Suprapubic skin (tissue), 4 donors: ENCODE data around the gene PARN. TPM values are rescaled to one million over a fixed set of nuclear protein-coding genes. Genes with fewer than 3 reads are reported as not detected.
A peak's percentile ranks its signal among the peaks of the same experiment; 100 is the strongest.

Source experiments
- DNase-seq, 2 donors: peaks; one replicate each; pipeline ENCODE4 v3.0.0-alpha.2; 2019; ENCODE audit warnings: low spot score in 2 of 2
- H3K27ac ChIP-seq: fragments of 200-600 bp; sonication (generic); one replicate; pipeline ENCODE4 v1.5.1; 2019
- H3K27me3 ChIP-seq: fragments of 200-600 bp; sonication (generic); one replicate; pipeline ENCODE4 v1.5.1; 2019
- H3K36me3 ChIP-seq: fragments of 200-600 bp; sonication (generic); one replicate; pipeline ENCODE4 v1.5.1; 2019
- H3K4me1 ChIP-seq: fragments of 200-600 bp; sonication (generic); one replicate; pipeline ENCODE4 v1.5.1; 2019
- H3K4me3 ChIP-seq: fragments of 200-600 bp; sonication (generic); one replicate; pipeline ENCODE4 v1.5.1; 2019; ENCODE audit warnings: mild to moderate bottlenecking
- H3K9me3 ChIP-seq: fragments of 200-600 bp; sonication (generic); one replicate; pipeline ENCODE4 v1.5.1; 2019
- CTCF ChIP-seq, 2 donors: fragments of 200-600 bp in 1 of 2; fragments of 450-650 bp in 1 of 2; sonication (generic) in 1 of 2; IDR thresholded peaks; one replicate each; pipeline ENCODE4 v1.5.1; 2016 to 2019; ENCODE audit warnings: antibody characterized with exemption in 2 of 2, mild to moderate bottlenecking in 1 of 2, moderate library complexity in 1 of 2
- EP300 ChIP-seq: sonication (generic); formaldehyde crosslinking; IDR thresholded peaks from one replicate; pipeline ENCODE4 v1.6.1; 2017; ENCODE audit warnings: antibody characterized with exemption
- POLR2A ChIP-seq, 2 donors: fragments of 450-650 bp; IDR thresholded peaks; one replicate each; pipeline ENCODE4 v1.6.1; 2017; ENCODE audit warnings: antibody characterized with exemption in 2 of 2, mild to moderate bottlenecking in 2 of 2, moderate library complexity in 2 of 2
- POLR2AphosphoS5 ChIP-seq, 3 donors: sonication (generic); formaldehyde crosslinking; IDR thresholded peaks; one replicate each; pipeline ENCODE4 v1.6.1; 2017; ENCODE audit warnings: antibody characterized with exemption in 3 of 3
- WGBS: methylation state at CpG from one replicate; pipeline ENCODE4 v1.1.5; 2018; 5-methylcytosine and 5-hydroxymethylcytosine counted together
- total RNA-seq, 4 donors: library from RNA; depleted of rRNA; stranded (reverse); fragments of >200 nt; gene quantifications; one replicate each; pipeline ENCODE4 v1.1.0, GENCODE V29; 2016

PARN gene
- total RNA-seq, 4 donors from 2014 or later = 33.7 to 44.6 (median 37.1) TPM

GRCh38 chr16:14566599-14566998 is 63.5 kb downstream of the PARN start:
- H3K36me3 ChIP-seq = no peaks in the 10 kb centered on the region
- H3K4me3 ChIP-seq = no peak overlapping the region
- no peak overlapping the region for H3K27ac ChIP-seq
- peaks cover 42% of the 10 kb centered on the region for H3K4me1 ChIP-seq
- no peak for DNase-seq
- H3K9me3 ChIP-seq = no peaks in the 10 kb centered on the region
- WGBS = 76% methylated on average over 1 of the region's 1 CpG
- H3K27me3 ChIP-seq = no peaks in the 10 kb centered on the region
- TF ChIP-seq CTCF (IDR thresholded peaks at IDR 0.05) = no peak
- TF ChIP-seq POLR2AphosphoS5 (IDR thresholded peaks at IDR 0.05) = no peak
- TF ChIP-seq EP300 = no peak
- TF ChIP-seq POLR2A (IDR thresholded peaks at IDR 0.05) = no peak

GRCh38 chr16:14565688-14566025 is 64.4 kb downstream of the PARN start:
- Histone ChIP-seq H3K9me3 (no peaks in the 10 kb centered on the region), H3K36me3 (no peaks in the 10 kb centered on the region), H3K27me3 (no peaks in the 10 kb centered on the region), H3K27ac (no peak overlapping the region), H3K4me1 (peaks cover 44% of the 10 kb centered on the region), H3K4me3 (no peak overlapping the region)
- no peak for TF ChIP-seq EP300
- no peak for TF ChIP-seq POLR2AphosphoS5 (IDR thresholded peaks at IDR 0.05)
- TF ChIP-seq CTCF (IDR thresholded peaks at IDR 0.05) = no peak
- TF ChIP-seq POLR2A (IDR thresholded peaks at IDR 0.05) = no peak
- 75% methylated on average over 2 of the region's 2 CpGs for WGBS
- no peak for DNase-seq

- H3K27me3 ChIP-seq = no peaks in the 10 kb centered on the region
- H3K36me3 ChIP-seq = no peaks in the 10 kb centered on the region
- WGBS = 30% methylated on average over 5 of the region's 5 CpGs
- H3K27ac ChIP-seq = no peak overlapping the region
- H3K9me3 ChIP-seq = no peaks in the 10 kb centered on the region
- peaks cover 48% of the 10 kb centered on the region for H3K4me1 ChIP-seq
- TF ChIP-seq CTCF (IDR thresholded peaks at IDR 0.05) (no peak), EP300 (no peak), POLR2AphosphoS5 (IDR thresholded peaks at IDR 0.05) (no peak), POLR2A (IDR thresholded peaks at IDR 0.05) (no peak)
- DNase-seq = no peak
- H3K4me3 ChIP-seq = no peak overlapping the region
Observed at GRCh38 chr16:14564861-14565687, 65.0 kb downstream of the PARN start.

- no peak for DNase-seq
- Histone ChIP-seq H3K4me1 (peaks cover 50% of the 10 kb centered on the region), H3K27me3 (no peaks in the 10 kb centered on the region), H3K4me3 (no peak overlapping the region), H3K27ac (peak overlapping the region; percentile 63), H3K9me3 (no peaks in the 10 kb centered on the region), H3K36me3 (no peaks in the 10 kb centered on the region)
- WGBS = 62% methylated on average over 9 of the region's 9 CpGs
- no peak for TF ChIP-seq POLR2AphosphoS5 (IDR thresholded peaks at IDR 0.05)
- no peak for TF ChIP-seq POLR2A (IDR thresholded peaks at IDR 0.05)
- no peak for TF ChIP-seq EP300
- no peak for TF ChIP-seq CTCF (IDR thresholded peaks at IDR 0.05)
Observed at GRCh38 chr16:14564323-14564722, 65.7 kb downstream of the PARN start.

- Histone ChIP-seq H3K36me3 (no peaks in the 10 kb centered on the region), H3K4me1 (peaks cover 50% of the 10 kb centered on the region), H3K9me3 (no peaks in the 10 kb centered on the region), H3K4me3 (no peak overlapping the region), H3K27me3 (no peaks in the 10 kb centered on the region), H3K27ac (no peak overlapping the region)
- WGBS = 42% methylated on average over 8 of the region's 8 CpGs
- no peak for DNase-seq
- TF ChIP-seq EP300 (no peak), CTCF (IDR thresholded peaks at IDR 0.05) (peak; percentile 1 to 35), POLR2A (IDR thresholded peaks at IDR 0.05) (no peak), POLR2AphosphoS5 (IDR thresholded peaks at IDR 0.05) (no peak)
Observed at GRCh38 chr16:14562691-14563491, 67.2 kb downstream of the PARN start.
